ENCODE results near the gene SEPTIN3.

DNA sequence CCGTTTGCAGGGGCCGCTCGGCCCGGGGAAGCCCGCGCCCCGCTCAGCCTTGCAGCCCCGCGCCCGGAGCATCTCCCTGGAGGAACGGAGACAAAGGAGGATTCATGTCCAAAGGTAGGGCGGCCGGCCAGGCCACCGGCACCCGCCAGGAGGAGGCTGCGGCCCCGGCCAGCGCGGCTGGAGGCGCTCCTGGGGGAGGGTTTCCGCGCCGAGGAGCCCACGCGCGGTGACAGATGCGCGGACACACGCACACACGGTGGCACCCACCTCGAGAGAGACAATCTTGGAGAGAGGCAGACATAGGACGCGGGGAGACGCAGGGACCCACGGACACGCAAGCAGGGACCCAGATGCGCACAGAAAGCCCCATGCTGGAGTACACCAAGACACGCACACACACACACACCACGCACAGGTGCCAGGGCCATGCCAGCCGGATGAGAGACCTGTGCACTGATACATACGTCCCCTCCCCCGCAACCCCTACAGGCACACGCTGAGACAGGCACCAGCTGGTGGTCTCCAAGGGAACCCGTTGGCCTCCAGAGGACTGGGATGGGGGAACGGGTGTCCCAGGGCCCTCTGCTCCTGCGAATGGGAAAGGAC, 7.8 kb downstream of the SEPTIN3 start:
- TF ChIP-seq POLR2AphosphoS5 (IDR thresholded peaks at IDR 0.05), result no peak
- TF ChIP-seq, protein P1, sequence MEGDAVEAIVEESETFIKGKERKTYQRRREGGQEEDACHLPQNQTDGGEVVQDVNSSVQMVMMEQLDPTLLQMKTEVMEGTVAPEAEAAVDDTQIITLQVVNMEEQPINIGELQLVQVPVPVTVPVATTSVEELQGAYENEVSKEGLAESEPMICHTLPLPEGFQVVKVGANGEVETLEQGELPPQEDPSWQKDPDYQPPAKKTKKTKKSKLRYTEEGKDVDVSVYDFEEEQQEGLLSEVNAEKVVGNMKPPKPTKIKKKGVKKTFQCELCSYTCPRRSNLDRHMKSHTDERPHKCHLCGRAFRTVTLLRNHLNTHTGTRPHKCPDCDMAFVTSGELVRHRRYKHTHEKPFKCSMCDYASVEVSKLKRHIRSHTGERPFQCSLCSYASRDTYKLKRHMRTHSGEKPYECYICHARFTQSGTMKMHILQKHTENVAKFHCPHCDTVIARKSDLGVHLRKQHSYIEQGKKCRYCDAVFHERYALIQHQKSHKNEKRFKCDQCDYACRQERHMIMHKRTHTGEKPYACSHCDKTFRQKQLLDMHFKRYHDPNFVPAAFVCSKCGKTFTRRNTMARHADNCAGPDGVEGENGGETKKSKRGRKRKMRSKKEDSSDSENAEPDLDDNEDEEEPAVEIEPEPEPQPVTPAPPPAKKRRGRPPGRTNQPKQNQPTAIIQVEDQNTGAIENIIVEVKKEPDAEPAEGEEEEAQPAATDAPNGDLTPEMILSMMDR (IDR thresholded peaks at IDR 0.05), result no peak
- TF ChIP-seq POLR2A (IDR thresholded peaks at IDR 0.05), result no peak
